Natural killer cell (primary cell): ENCODE data around the gene BMP8A. TPM values are rescaled to one million over a fixed set of nuclear protein-coding genes. Genes with fewer than 3 reads are reported as not detected.

Experiments used
- ATAC-seq, 3 donors: fragments of 150-1000 bp in 2 of 3; fragments of 200-7000 bp in 1 of 3; cut with Tn5 transposase; 1 replicate in 1 of 3; 2 replicates in 2 of 3; pipeline ENCODE4 v1.10.0; 2021; ENCODE audit warnings: mild to moderate bottlenecking in 2 of 3, moderate library complexity in 2 of 3
- DNase-seq, 2 donors: peaks; one replicate each; pipeline versions ENCODE4 v3.0.0 to v3.0.0-alpha.2; 2013 to 2021; ENCODE audit warnings: mixed read lengths in 1 of 2
- H3K27ac ChIP-seq: one replicate; pipeline ENCODE4 v1.5.1; 2013; ENCODE audit warnings: mild to moderate bottlenecking, low read length
- H3K27me3 ChIP-seq: one replicate; pipeline ENCODE4 v1.6.1; 2013; ENCODE audit warnings: low read length; ENCODE audit not compliant: control insufficient read depth, insufficient read depth
- H3K36me3 ChIP-seq: one replicate; pipeline ENCODE4 v1.6.1; 2013; ENCODE audit warnings: low read length; ENCODE audit not compliant: control insufficient read depth, insufficient read depth
- H3K4me1 ChIP-seq: one replicate; pipeline ENCODE4 v1.6.1; 2013; ENCODE audit warnings: low read length; ENCODE audit not compliant: control insufficient read depth, insufficient read depth
- H3K4me3 ChIP-seq: one replicate; pipeline ENCODE4 v1.5.1; 2013; ENCODE audit warnings: low read length
- H3K9me3 ChIP-seq: one replicate; pipeline ENCODE4 v1.6.1; 2013; ENCODE audit warnings: low read length; ENCODE audit not compliant: control insufficient read depth, insufficient read depth
- H3K27ac Mint-ChIP-seq, 2 donors: one replicate each; pipeline ENCODE4 v1.8.0; 2022; ENCODE audit warnings: mild to moderate bottlenecking in 2 of 2, mixed read lengths in 2 of 2, moderate library complexity in 1 of 2
- H3K27me3 Mint-ChIP-seq, 2 donors: one replicate each; pipeline ENCODE4 v1.8.0; 2022; ENCODE audit warnings: low read depth in 2 of 2, mixed read lengths in 2 of 2
- H3K36me3 Mint-ChIP-seq: one replicate; pipeline ENCODE4 v1.8.0; 2022; ENCODE audit warnings: mixed read lengths
- H3K4me1 Mint-ChIP-seq, 2 donors: one replicate each; pipeline ENCODE4 v1.8.0; 2022; ENCODE audit warnings: mixed read lengths in 2 of 2
- H3K4me3 Mint-ChIP-seq: one replicate; pipeline ENCODE4 v1.8.0; 2022; ENCODE audit warnings: mild to moderate bottlenecking, moderate library complexity, mixed read lengths
- H3K9me3 Mint-ChIP-seq, 2 donors: one replicate each; pipeline ENCODE4 v1.8.0; 2022; ENCODE audit warnings: mixed read lengths in 2 of 2
- WGBS: methylation state at CpG from one replicate; pipeline ENCODE4 v1.1.7; 2013; ENCODE audit warnings: missing lambda C conversion rate; ENCODE audit not compliant: insufficient coverage; 5-methylcytosine and 5-hydroxymethylcytosine counted together
- intact Hi-C: fragments of 100-400 bp; cut with micrococcal nuclease; formaldehyde crosslinking; loops from one replicate; pipeline ENCODE4 v1.14.2; 2022
- total RNA-seq, 4 donors: library from RNA; stranded (reverse); fragments of 120-200 nt in 1 of 4; gene quantifications; one replicate each; pipeline versions ENCODE4 v1.2.3 to v1.2.4, GENCODE V29; 2013 to 2022
- TF ChIP-seq, protein P1 (sequence below): fragments of 200-600 bp; IDR thresholded peaks from one replicate; pipeline ENCODE4 v1.8.0; 2022; ENCODE audit warnings: antibody characterized with exemption

BMP8A gene
- total RNA-seq, 3 donors from 2014 or later (not counting 1 experiment from before 2014, with no cell fraction given) = 0.29 to 1.6 (median 0.40) TPM

DNA sequence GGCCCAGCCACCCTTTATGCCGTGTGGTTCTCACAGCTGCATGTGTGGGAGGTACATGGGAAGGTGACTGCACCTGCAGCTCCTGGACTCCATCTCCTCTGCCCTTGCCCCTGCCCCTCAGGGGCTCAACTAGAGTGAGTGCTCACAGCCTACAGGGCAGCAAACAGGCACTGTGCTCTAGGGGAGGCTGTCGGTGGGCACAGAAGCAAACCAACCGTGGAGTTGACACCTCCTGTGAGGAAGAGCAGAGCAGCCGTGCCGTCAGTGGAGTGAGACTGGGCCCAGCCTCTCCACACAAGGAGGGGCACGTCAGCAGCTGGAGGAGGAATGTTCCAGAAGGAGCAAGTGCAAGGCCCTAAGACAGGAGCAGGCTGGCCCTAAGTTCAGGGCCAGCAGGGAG lies 32.7 kb downstream of the BMP8A start:
- Histone ChIP-seq H3K4me1 (peaks cover 34% of the 10 kb centered on the region), H3K27ac (no peak overlapping the region), H3K9me3 (no peaks in the 10 kb centered on the region), H3K36me3 (peaks cover 11% of the 10 kb centered on the region), H3K4me3 (no peak overlapping the region), H3K27me3 (peaks cover 2% of the 10 kb centered on the region)
- Mint-ChIP-seq H3K36me3 (no peaks in the 10 kb centered on the region), H3K27ac (peak overlapping the region in 1 of 2 donors; percentile 59), H3K4me1 (peaks cover 8 to 24% of the 10 kb centered on the region in 2 donors), H3K27me3 (peaks cover 0 to 5% of the 10 kb centered on the region in 2 donors), H3K9me3 (no peaks in the 10 kb centered on the region), H3K4me3 (no peak overlapping the region)
- TF ChIP-seq, protein P1, sequence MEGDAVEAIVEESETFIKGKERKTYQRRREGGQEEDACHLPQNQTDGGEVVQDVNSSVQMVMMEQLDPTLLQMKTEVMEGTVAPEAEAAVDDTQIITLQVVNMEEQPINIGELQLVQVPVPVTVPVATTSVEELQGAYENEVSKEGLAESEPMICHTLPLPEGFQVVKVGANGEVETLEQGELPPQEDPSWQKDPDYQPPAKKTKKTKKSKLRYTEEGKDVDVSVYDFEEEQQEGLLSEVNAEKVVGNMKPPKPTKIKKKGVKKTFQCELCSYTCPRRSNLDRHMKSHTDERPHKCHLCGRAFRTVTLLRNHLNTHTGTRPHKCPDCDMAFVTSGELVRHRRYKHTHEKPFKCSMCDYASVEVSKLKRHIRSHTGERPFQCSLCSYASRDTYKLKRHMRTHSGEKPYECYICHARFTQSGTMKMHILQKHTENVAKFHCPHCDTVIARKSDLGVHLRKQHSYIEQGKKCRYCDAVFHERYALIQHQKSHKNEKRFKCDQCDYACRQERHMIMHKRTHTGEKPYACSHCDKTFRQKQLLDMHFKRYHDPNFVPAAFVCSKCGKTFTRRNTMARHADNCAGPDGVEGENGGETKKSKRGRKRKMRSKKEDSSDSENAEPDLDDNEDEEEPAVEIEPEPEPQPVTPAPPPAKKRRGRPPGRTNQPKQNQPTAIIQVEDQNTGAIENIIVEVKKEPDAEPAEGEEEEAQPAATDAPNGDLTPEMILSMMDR = no peak
- DNase-seq = no peak
- intact Hi-C loops = no loop called here
- no peak for ATAC-seq
- 73% methylated on average over 6 of the region's 6 CpGs for WGBS

DNA sequence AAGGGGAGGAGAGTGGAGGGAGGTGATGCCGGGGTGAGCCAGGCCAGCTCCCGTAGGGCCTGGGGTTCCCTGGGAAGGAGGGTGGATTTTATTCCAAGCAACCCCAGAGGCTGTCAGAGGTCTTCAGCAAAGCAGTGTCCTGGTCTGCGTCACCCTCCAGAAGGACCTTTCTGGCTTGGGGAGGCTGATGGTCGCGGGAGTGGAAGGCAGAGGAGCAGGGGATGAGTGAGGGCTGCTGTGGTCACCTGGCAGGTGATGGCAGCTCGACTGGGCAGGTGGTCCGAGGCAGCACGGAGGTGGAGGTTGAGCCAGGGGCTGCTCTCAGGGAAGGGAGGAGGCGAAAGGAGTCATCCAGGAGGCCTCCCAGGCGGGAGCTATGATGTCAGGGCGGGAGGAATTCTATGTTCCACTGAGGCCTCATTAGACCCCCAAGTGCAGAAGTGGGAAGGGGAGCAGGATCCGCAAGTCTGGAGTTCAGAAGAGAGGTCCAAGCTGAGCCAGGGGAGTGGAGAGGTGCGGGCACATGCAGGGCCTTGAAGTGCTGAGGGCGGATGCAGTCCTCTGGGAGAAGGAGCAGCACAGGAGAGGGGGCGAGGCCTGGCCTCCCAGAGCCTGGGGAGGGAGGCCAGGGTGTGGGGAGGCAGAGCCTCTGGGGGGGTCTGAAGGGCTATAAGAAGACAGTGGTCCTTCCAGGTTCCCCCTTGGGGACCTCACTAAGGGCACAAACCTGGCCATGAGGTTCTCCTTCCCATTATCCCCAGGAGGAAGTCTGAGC lies 33.3 kb downstream of the BMP8A start:
- intact Hi-C loops = no loop called here
- TF ChIP-seq, protein P1 = no peak
- Mint-ChIP-seq H3K27me3 (peaks cover 0 to 3% of the 10 kb centered on the region in 2 donors), H3K36me3 (peaks cover 4% of the 10 kb centered on the region), H3K27ac (peak overlapping the region in 1 of 2 donors; percentile 59), H3K4me3 (no peak overlapping the region), H3K4me1 (peaks cover 8 to 24% of the 10 kb centered on the region in 2 donors), H3K9me3 (no peaks in the 10 kb centered on the region)
- no peak for ATAC-seq
- WGBS = 98% methylated on average over 15 of the region's 15 CpGs
- Histone ChIP-seq H3K36me3 (peaks cover 12% of the 10 kb centered on the region), H3K9me3 (no peaks in the 10 kb centered on the region), H3K27me3 (peaks cover 2% of the 10 kb centered on the region), H3K27ac (no peak overlapping the region), H3K4me1 (peaks cover 34% of the 10 kb centered on the region), H3K4me3 (no peak overlapping the region)
- no peak for DNase-seq

DNA sequence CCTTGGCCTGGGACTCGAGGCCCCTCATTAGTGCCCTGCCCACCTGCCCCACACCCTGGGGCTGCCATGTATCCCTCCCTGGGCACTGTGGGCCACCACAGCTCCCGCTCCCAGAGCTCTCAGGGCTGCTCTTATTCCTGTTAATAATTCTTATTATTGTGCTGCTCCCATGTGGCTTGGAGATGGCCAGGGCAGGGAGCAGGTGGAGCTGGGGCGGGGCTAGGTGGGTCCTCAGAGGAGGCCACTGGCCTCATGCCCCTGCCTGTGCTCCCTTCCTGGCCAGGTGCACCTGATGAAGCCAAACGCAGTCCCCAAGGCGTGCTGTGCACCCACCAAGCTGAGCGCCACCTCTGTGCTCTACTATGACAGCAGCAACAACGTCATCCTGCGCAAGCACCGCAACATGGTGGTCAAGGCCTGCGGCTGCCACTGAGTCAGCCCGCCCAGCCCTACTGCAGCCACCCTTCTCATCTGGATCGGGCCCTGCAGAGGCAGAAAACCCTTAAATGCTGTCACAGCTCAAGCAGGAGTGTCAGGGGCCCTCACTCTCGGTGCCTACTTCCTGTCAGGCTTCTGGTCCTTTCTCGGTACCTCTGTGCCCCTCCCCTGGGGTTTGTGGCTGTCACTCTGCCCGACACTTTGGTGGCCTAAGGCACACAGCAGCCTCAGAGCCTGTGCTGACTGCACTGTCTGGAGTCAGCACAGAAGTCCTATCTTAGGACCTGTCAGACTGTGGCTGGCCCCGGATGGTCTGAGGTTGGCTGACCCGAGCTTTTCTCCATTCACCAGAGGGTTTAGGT lies 34.1 kb downstream of the BMP8A start:
- Mint-ChIP-seq H3K4me1 (peaks cover 8 to 24% of the 10 kb centered on the region in 2 donors), H3K4me3 (peak overlapping the region; percentile 43), H3K27me3 (peaks cover 0 to 3% of the 10 kb centered on the region in 2 donors), H3K36me3 (peaks cover 6% of the 10 kb centered on the region), H3K27ac (peak overlapping the region; percentile 34 to 80), H3K9me3 (no peaks in the 10 kb centered on the region)
- intact Hi-C loops = no loop called here
- 50% methylated on average over 17 of the region's 17 CpGs for WGBS
- Histone ChIP-seq H3K9me3 (no peaks in the 10 kb centered on the region), H3K4me3 (no peak overlapping the region), H3K27me3 (peaks cover 2% of the 10 kb centered on the region), H3K36me3 (peaks cover 12% of the 10 kb centered on the region), H3K27ac (no peak overlapping the region), H3K4me1 (peaks cover 34% of the 10 kb centered on the region)
- ATAC-seq (peak; percentile 90 to 96 (median 92)), DNase-seq (peak; percentile 64 to 74)
- TF ChIP-seq, protein P1 = no peak
